Dedifferentiated amniotic fluid mesenchymal stem cell (primary cell): ENCODE results near the gene VEGFA.

Experiments used
- DNase-seq: peaks from one replicate; pipeline ENCODE4 v3.0.0-alpha.2; 2016; ENCODE audit errors: extremely low spot score

Gene VEGFA

GRCh38 chr6:43785220-43785752 is 15.3 kb downstream of the VEGFA start:
- DNase-seq: no peak

- no peak for DNase-seq
Measured at GRCh38 chr6:43785904-43786303, 15.9 kb downstream of the VEGFA start.

GRCh38 chr6:43786664-43787329 is 16.8 kb downstream of the VEGFA start:
- no peak for DNase-seq

- DNase-seq: no peak
Measured at GRCh38 chr6:43788301-43788700, 18.3 kb downstream of the VEGFA start.

GRCh38 chr6:43789447-43789846 is 19.4 kb downstream of the VEGFA start:
- no peak for DNase-seq

GRCh38 chr6:43790031-43790430 is 20.0 kb downstream of the VEGFA start:
- DNase-seq: peak; percentile 92

- no peak for DNase-seq
Measured at GRCh38 chr6:43791745-43792422, 21.9 kb downstream of the VEGFA start.

GRCh38 chr6:43793154-43793874 is 23.3 kb downstream of the VEGFA start:
- DNase-seq: no peak

- no peak for DNase-seq
Measured at GRCh38 chr6:43793875-43794242, 23.8 kb downstream of the VEGFA start.

- no peak for DNase-seq
Measured at GRCh38 chr6:43795421-43795820, 25.4 kb downstream of the VEGFA start.

GRCh38 chr6:43796168-43796567 is 26.2 kb downstream of the VEGFA start:
- no peak for DNase-seq

GRCh38 chr6:43796903-43797890 is 27.2 kb downstream of the VEGFA start:
- no peak for DNase-seq

GRCh38 chr6:43797919-43798318 is 27.9 kb downstream of the VEGFA start:
- no peak for DNase-seq

GRCh38 chr6:43798688-43799444 is 28.9 kb downstream of the VEGFA start:
- no peak for DNase-seq

- no peak for DNase-seq
Measured at GRCh38 chr6:43799551-43800297, 29.7 kb downstream of the VEGFA start.

- no peak for DNase-seq
Measured at GRCh38 chr6:43800298-43800623, 30.2 kb downstream of the VEGFA start.

GRCh38 chr6:43800746-43801494 is 30.9 kb downstream of the VEGFA start:
- DNase-seq: no peak

GRCh38 chr6:43801495-43802181 is 31.6 kb downstream of the VEGFA start:
- DNase-seq: no peak
